GM12878 (cell line): ENCODE data around the gene KRT80. TPM values are rescaled to one million over a fixed set of nuclear protein-coding genes. Genes with fewer than 3 reads are reported as not detected.

Experiments used
- ATAC-seq: fragments of 200-7000 bp; cut with Tn5 transposase; 3 replicates; pipeline ENCODE4 v1.9.1; 2020; ENCODE audit warnings: mild to moderate bottlenecking, moderate library complexity
- BruUV-seq: library from RNA; stranded (reverse); fragments of 400-500 nt; replicated peaks from 2 replicates; lab custom pipeline; 2021; lab: Mats Ljungman, UMichigan
- CTCF ChIA-PET: fragments of 300-600 bp; sonication (Branson Sonifier 250); formaldehyde crosslinking; extraction: SDS; loops from one replicate; lab custom pipeline; 2021; ENCODE audit warnings: inconsistent platforms; lab: Yijun Ruan, JAX
- POLR2A ChIA-PET: fragments of 350-600 bp; formaldehyde crosslinking; extraction: SDS; loops from one replicate; lab custom pipeline; 2021; ENCODE audit warnings: inconsistent platforms; lab: Charles Lee
- RAD21 ChIA-PET: fragments of 300-600 bp; sonication (Branson Sonifier 250); formaldehyde crosslinking; loops from one replicate; lab custom pipeline; 2023; ENCODE audit warnings: antibody characterized with exemption; ENCODE audit not compliant: unreplicated experiment; lab: Charles Lee
- SMC1A ChIA-PET: fragments of 300-600 bp; sonication (Branson Sonifier 250); formaldehyde crosslinking; loops from one replicate; lab custom pipeline; 2023; ENCODE audit not compliant: unreplicated experiment, uncharacterized antibody; lab: Charles Lee
- DNase-seq: peaks from one replicate; pipeline ENCODE4 v3.0.0-alpha.2; 2011; ENCODE audit warnings: low read depth, low spot score
- FAIRE-seq: peaks from 3 replicates; lab custom pipeline; 2011; peaks lifted over from hg19 to GRCh38; lab: Jason Lieb, UNC
- H2AFZ ChIP-seq: 2 replicates; pipeline ENCODE4 v1.6.0; 2011; ENCODE audit warnings: low read depth, low read length, control low read depth; ENCODE audit not compliant: control insufficient read depth
- H3K27ac ChIP-seq: 2 replicates; pipeline ENCODE4 v1.5.1; 2011; ENCODE audit warnings: control low read depth; ENCODE audit not compliant: control insufficient read depth, insufficient read depth
- H3K27me3 ChIP-seq, 2 experiments: replicated peaks in 1 of 2; 2 replicates each; pipeline versions ENCODE4 v1.6.0 to v1.6.1; 2011; ENCODE audit warnings: low read length in 1 of 2; ENCODE audit not compliant: control insufficient read depth in 2 of 2, insufficient read depth in 2 of 2
- H3K36me3 ChIP-seq, 2 experiments: 2 replicates each; pipeline ENCODE4 v1.5.1; 2011; ENCODE audit warnings: low read length in 1 of 2; ENCODE audit not compliant: control insufficient read depth in 2 of 2, insufficient read depth in 2 of 2
- H3K4me1 ChIP-seq: 2 replicates; pipeline ENCODE4 v1.6.1; 2011; ENCODE audit warnings: mild to moderate bottlenecking, low read length, moderate library complexity, mixed read lengths; ENCODE audit not compliant: control insufficient read depth, insufficient read depth
- H3K4me2 ChIP-seq: 2 replicates; pipeline ENCODE4 v1.6.0; 2011; ENCODE audit warnings: control low read depth; ENCODE audit not compliant: control insufficient read depth, insufficient read depth
- H3K4me3 ChIP-seq: fragments of 200-600 bp; sonication (generic); 2 replicates; pipeline ENCODE4 v1.5.1; 2016
- H3K79me2 ChIP-seq: 2 replicates; pipeline ENCODE4 v1.6.0; 2011; ENCODE audit warnings: low read length; ENCODE audit not compliant: control insufficient read depth, insufficient read depth
- H3K9ac ChIP-seq: 2 replicates; pipeline ENCODE4 v1.8.0; 2011; ENCODE audit warnings: low read length, control low read depth, mixed read lengths; ENCODE audit not compliant: control insufficient read depth, insufficient read depth
- H3K9me3 ChIP-seq: replicated peaks from 3 replicates; pipeline ENCODE4 v1.5.1; 2011; ENCODE audit warnings: mild to moderate bottlenecking, low read length; ENCODE audit not compliant: control insufficient read depth, insufficient read depth
- H4K20me1 ChIP-seq: 2 replicates; pipeline ENCODE4 v1.6.0; 2011; ENCODE audit not compliant: control insufficient read depth, insufficient read depth
- ATF3 ChIP-seq: IDR thresholded peaks from 2 replicates; pipeline ENCODE4 v1.6.1; 2011; ENCODE audit warnings: low read depth, mild to moderate bottlenecking, low read length, moderate library complexity, borderline replicate concordance; ENCODE audit errors: extremely low read depth
- CEBPZ ChIP-seq: fragments of 150-350 bp; IDR thresholded peaks from 2 replicates; pipeline ENCODE4 v1.6.1; 2016; ENCODE audit warnings: low read depth, low read length
- CHD1 ChIP-seq: IDR thresholded peaks from 2 replicates; pipeline ENCODE4 v1.6.1; 2012; ENCODE audit warnings: low read depth, low read length, improper control_type of control experiment
- MXI1 ChIP-seq: fragments of 150-350 bp; IDR thresholded peaks from 2 replicates; pipeline ENCODE4 v1.6.1; 2011; ENCODE audit warnings: low read depth, mild to moderate bottlenecking, inconsistent platforms, low read length, improper control_type of control experiment
- NR2C1 ChIP-seq: fragments of 450-650 bp; IDR thresholded peaks from 2 replicates; pipeline ENCODE4 v1.6.1; 2017; ENCODE audit warnings: antibody characterized with exemption, mild to moderate bottlenecking, moderate library complexity
- POLR2AphosphoS5 ChIP-seq: IDR thresholded peaks from 2 replicates; pipeline ENCODE4 v1.6.1; 2011; ENCODE audit warnings: mild to moderate bottlenecking, low read length, inconsistent platforms
- STAT3 ChIP-seq: IDR thresholded peaks from 2 replicates; pipeline ENCODE4 v1.6.1; 2011; ENCODE audit warnings: low read depth, low read length, improper control_type of control experiment
- TAF1 ChIP-seq: IDR thresholded peaks from 2 replicates; pipeline ENCODE4 v1.6.1; 2011; ENCODE audit warnings: mild to moderate bottlenecking, low read depth, low read length, borderline replicate concordance
- WRNIP1 ChIP-seq: IDR thresholded peaks from 2 replicates; pipeline ENCODE4 v1.6.1; 2011; ENCODE audit warnings: low read depth, low read length, improper control_type of control experiment, borderline replicate concordance
- ZZZ3 ChIP-seq: IDR thresholded peaks from 2 replicates; pipeline ENCODE4 v1.6.1; 2011; ENCODE audit warnings: low read depth; ENCODE audit not compliant: control insufficient read depth, insufficient read length
- WGBS: methylation state at CpG from one replicate; pipeline ENCODE4 v1.1.6; 2016; ENCODE audit warnings: low lambda C conversion rate; ENCODE audit not compliant: insufficient replicate concordance, insufficient coverage; ENCODE audit errors: missing lambda C conversion rate; 5-methylcytosine and 5-hydroxymethylcytosine counted together
- in situ Hi-C: fragments of 300-500 bp; cut with MboI; formaldehyde crosslinking; loops from 9 replicates; pipeline ENCODE4 v1.14.3; 2018; ENCODE audit warnings: mixed read lengths
- intact Hi-C: fragments of 100-400 bp; cut with micrococcal nuclease; formaldehyde crosslinking; loops from one replicate; pipeline ENCODE4 v1.14.2; 2022; ENCODE audit not compliant: unreplicated experiment
- polyA plus RNA-seq, 11 experiments: library from polyadenylated mRNA; depleted of rRNA in 4 of 11; unstranded in 6 of 11; stranded (reverse) in 5 of 11; fragments of >200 nt; fragmentation: Nextera tagmentation in 4 of 11; fragmentation: Illumina TruSeq in 1 of 11; extraction: Ambion mirVana in 4 of 11; extraction: Trizol in 1 of 11; gene quantifications; 1 replicate in 1 of 11; 2 replicates in 10 of 11; pipeline versions ENCODE4 v1.2.1 to v1.2.3, GENCODE V29; 2011 to 2016; ENCODE audit warnings: inconsistent platforms in 2 of 11, missing spikeins in 2 of 11, low read depth in 1 of 11
- total RNA-seq, 4 experiments: library from RNA; depleted of rRNA in 3 of 4; stranded (reverse); fragments of >200 nt in 3 of 4; fragmentation: Illumina TruSeq in 1 of 4; extraction: Trizol in 1 of 4; gene quantifications; 2 replicates each; pipeline versions ENCODE4 v1.2.1 to v1.2.3, GENCODE V29; 2013 to 2021

KRT80 gene
- total and polyA plus RNA-seq, 10 of the 15 experiments (the other 5 are each of a cell fraction or from before 2014, with no cell fraction given) = 0.01 TPM; not detected in 9

GRCh38 chr12:52212701-52213563 is 21.1 kb upstream of the KRT80 start:
- intact Hi-C loops = loop anchor here (2.0 to 10.0 kb wide), 2 partner anchors 56 to 112 kb away; partner anchors contain the start of gene KRT83
- SMC1A ChIA-PET = interaction anchor here (0.7 to 1.5 kb wide), 3 partner anchors 9 to 59 kb away, joined by 3 read pairs; no protein-coding TSS in a partner anchor
- CTCF ChIA-PET = interaction anchor here (0.7 to 3.9 kb wide), 10 partner anchors 9 to 96 kb away, joined by 3 to 27 read pairs (median 4); no protein-coding TSS in a partner anchor
- Histone ChIP-seq H4K20me1 (no peaks in the 10 kb centered on the region), H3K9me3 (no peaks in the 10 kb centered on the region), H3K4me1 (no peaks in the 10 kb centered on the region), H3K79me2 (no peaks in the 10 kb centered on the region), H3K27ac (no peak overlapping the region), H3K27me3 (peaks cover 0 to 6% of the 10 kb centered on the region in 2 experiments; a peak in 2 of 4 replicates), H3K4me2 (no peak overlapping the region), H3K36me3 (no peaks in the 10 kb centered on the region), H3K9ac (no peak overlapping the region), H2AFZ (no peak overlapping the region), H3K4me3 (no peak overlapping the region)
- RAD21 ChIA-PET = interaction anchor here (1.7 kb wide), 1 partner anchor 66 kb away, joined by 5 read pairs; no protein-coding TSS in a partner anchor
- TF ChIP-seq ATF3 (no peak), ZZZ3 (no peak), NR2C1 (no peak), POLR2AphosphoS5 (no peak), TAF1 (no peak), CEBPZ (no peak), MXI1 (no peak), STAT3 (no peak), CHD1 (no peak), WRNIP1 (no peak)
- ATAC-seq (no peak), DNase-seq (no peak), FAIRE-seq (no peak)
- POLR2A ChIA-PET = no interaction called here
- WGBS = 35% methylated on average over 13 of the region's 13 CpGs
- no TSS peak for BruUV-seq
- in situ Hi-C loops = no loop called here
